Activated T-cell treated with anti-CD3 and anti-CD28 coated beads, Interleukin-2, amount 50 U/mL, for 72 hours (primary cell): ENCODE measurements around the gene SRPK3. TPM values are rescaled to one million over a fixed set of nuclear protein-coding genes. Genes with fewer than 3 reads are reported as not detected.
A peak's percentile ranks its signal among the peaks of the same experiment; 100 is the strongest.
"Not testable (repeated sequence)": the region's sequence is repeated elsewhere in the genome, so short reads cannot be mapped to it uniquely, and the experiment has no call there.

Experiments
- ATAC-seq, 2 donors: fragments of 150-1000 bp; cut with Tn5 transposase; replicated peaks in 1 of 2; 2 replicates each; pipeline ENCODE4 v1.10.0; 2021; ENCODE audit warnings: moderate library complexity in 2 of 2, mild to moderate bottlenecking in 1 of 2
- DNase-seq, 2 donors: peaks; one replicate each; pipeline ENCODE4 v3.0.0; 2021 to 2022; ENCODE audit warnings: mixed read lengths in 1 of 2
- H3K27ac Mint-ChIP-seq: one replicate; pipeline ENCODE4 v1.8.0; 2022; ENCODE audit warnings: mild to moderate bottlenecking, moderate library complexity, mixed read lengths
- H3K27me3 Mint-ChIP-seq: one replicate; pipeline ENCODE4 v1.8.0; 2022; ENCODE audit warnings: low read depth, mixed read lengths
- H3K36me3 Mint-ChIP-seq, 2 donors: one replicate each; pipeline ENCODE4 v1.8.0; 2022; ENCODE audit warnings: mixed read lengths in 2 of 2, mild to moderate bottlenecking in 1 of 2; ENCODE audit not compliant: insufficient read depth in 2 of 2
- H3K4me1 Mint-ChIP-seq: one replicate; pipeline ENCODE4 v1.8.0; 2022; ENCODE audit warnings: low read depth, mixed read lengths
- H3K4me3 Mint-ChIP-seq, 2 donors: one replicate each; pipeline ENCODE4 v1.8.0; 2022; ENCODE audit warnings: mild to moderate bottlenecking in 2 of 2, mixed read lengths in 2 of 2, moderate library complexity in 2 of 2
- H3K9me3 Mint-ChIP-seq, 2 donors: one replicate each; pipeline ENCODE4 v1.8.0; 2022; ENCODE audit warnings: mixed read lengths in 2 of 2
- total RNA-seq, 2 donors: library from RNA; stranded (reverse); gene quantifications; one replicate each; pipeline ENCODE4 v1.2.3, GENCODE V29; 2022

The SRPK3 gene
- total RNA-seq, 2 donors from 2014 or later: not detected

- DNase-seq (no peak), ATAC-seq (no peak)
- no peaks in the 10 kb centered on the region for H3K36me3 Mint-ChIP-seq
- H3K9me3 Mint-ChIP-seq: no peaks in the 10 kb centered on the region
- H3K4me3 Mint-ChIP-seq: no peak overlapping the region
- no peaks in the 10 kb centered on the region for H3K4me1 Mint-ChIP-seq
- no peaks in the 10 kb centered on the region for H3K27me3 Mint-ChIP-seq
- no peak overlapping the region for H3K27ac Mint-ChIP-seq
Observed at GRCh38 chrX:153804100-153804595, 23.3 kb downstream of the SRPK3 start.

DNA sequence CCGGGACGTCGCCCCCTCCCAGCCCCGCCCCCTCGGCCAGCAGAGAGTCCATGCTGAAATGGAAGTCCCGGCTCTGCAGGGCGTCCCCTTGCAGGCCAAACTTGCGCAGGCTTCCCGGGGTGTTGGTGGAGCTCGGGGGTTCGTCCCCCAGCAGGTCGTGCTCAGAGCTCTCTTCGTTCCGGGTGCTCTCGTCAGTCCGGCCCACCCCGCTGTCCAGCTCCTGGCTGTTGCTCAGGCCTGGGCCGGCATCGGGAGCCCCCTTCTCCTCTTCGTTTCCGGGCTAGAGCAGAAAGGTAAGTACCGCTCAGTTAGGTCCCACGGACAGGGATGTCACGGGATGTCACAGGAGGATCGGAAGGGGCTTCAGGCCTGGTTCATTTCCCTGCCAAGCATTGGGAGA lies 23.8 kb downstream of the SRPK3 start:
- Mint-ChIP-seq H3K9me3 (no peaks in the 10 kb centered on the region), H3K27ac (no peak overlapping the region), H3K4me1 (no peaks in the 10 kb centered on the region), H3K36me3 (no peaks in the 10 kb centered on the region), H3K4me3 (no peak overlapping the region), H3K27me3 (no peaks in the 10 kb centered on the region)
- DNase-seq (no peak), ATAC-seq (no peak)

GRCh38 chrX:153805436-153805835 lies 24.6 kb downstream of the SRPK3 start:
- ATAC-seq (no peak), DNase-seq (no peak)
- no peaks in the 10 kb centered on the region for H3K9me3 Mint-ChIP-seq
- H3K36me3 Mint-ChIP-seq: no peaks in the 10 kb centered on the region
- H3K4me1 Mint-ChIP-seq: no peaks in the 10 kb centered on the region
- H3K27ac Mint-ChIP-seq: no peak overlapping the region
- H3K27me3 Mint-ChIP-seq: no peaks in the 10 kb centered on the region
- H3K4me3 Mint-ChIP-seq: no peak overlapping the region

DNA sequence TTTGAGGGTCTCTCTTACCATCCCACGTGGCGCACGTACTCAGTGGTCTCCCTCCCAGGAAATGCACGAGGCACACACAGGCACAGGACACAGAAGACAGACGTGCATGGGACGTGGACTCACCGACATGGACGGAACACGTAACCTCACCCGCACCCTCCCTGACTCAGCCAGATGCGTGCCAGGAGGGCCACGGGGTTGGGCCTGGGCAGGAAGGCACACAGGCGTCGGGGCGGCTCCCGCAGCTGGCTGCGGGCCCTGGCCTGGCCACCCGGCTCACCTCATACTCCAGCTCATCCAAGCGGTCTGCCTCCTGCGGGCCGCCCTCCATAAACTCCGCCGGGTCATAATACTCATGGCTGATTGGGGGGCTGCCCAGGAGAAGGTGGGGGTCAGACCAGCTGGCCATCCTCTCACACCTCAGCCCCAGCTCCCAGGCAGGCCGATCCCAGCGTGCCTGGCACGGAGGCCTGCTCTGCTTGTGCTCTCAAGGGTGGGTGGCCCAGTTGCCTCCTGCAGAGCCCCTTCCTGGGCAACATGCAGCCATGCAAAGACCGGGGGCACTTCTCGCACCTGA lies 26.2 kb downstream of the SRPK3 start:
- DNase-seq (no peak), ATAC-seq (no peak)
- H3K4me1 Mint-ChIP-seq: no peaks in the 10 kb centered on the region
- no peaks in the 10 kb centered on the region for H3K27me3 Mint-ChIP-seq
- H3K9me3 Mint-ChIP-seq: no peaks in the 10 kb centered on the region
- H3K36me3 Mint-ChIP-seq: no peaks in the 10 kb centered on the region
- no peak overlapping the region for H3K4me3 Mint-ChIP-seq
- no peak overlapping the region for H3K27ac Mint-ChIP-seq

GRCh38 chrX:153807976-153808375 lies 27.1 kb downstream of the SRPK3 start:
- no peak for DNase-seq
- H3K4me3 Mint-ChIP-seq: no peak overlapping the region
- H3K9me3 Mint-ChIP-seq: no peaks in the 10 kb centered on the region
- no peaks in the 10 kb centered on the region for H3K4me1 Mint-ChIP-seq
- H3K27me3 Mint-ChIP-seq: peaks cover 4% of the 10 kb centered on the region
- H3K27ac Mint-ChIP-seq: no peak overlapping the region
- ATAC-seq: no peak
- no peaks in the 10 kb centered on the region for H3K36me3 Mint-ChIP-seq

DNA sequence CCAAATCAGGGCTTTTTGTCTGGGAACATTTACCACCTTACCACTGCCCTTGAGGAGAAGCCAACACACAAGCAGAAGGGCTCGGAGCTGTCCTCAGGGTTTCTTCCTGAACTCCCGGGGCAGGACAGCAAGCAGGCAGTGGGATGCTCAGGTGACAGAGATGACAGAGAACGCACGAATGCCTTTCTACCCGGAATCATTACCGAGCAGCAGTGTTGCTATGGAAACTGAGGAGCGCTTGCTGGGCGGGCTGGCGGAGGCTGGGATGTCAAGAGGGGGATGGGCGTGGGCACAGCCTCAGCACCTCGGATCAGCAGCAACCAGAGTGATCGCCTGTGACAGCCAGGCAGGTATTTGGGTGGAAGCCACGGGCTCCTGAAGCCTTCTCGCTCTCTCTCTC lies 31.4 kb downstream of the SRPK3 start:
- DNase-seq (no peak), ATAC-seq (no peak)
- Mint-ChIP-seq H3K27ac (no peak overlapping the region), H3K4me3 (no peak overlapping the region), H3K4me1 (peaks cover 8% of the 10 kb centered on the region), H3K27me3 (peaks cover 27% of the 10 kb centered on the region), H3K9me3 (no peaks in the 10 kb centered on the region), H3K36me3 (no peaks in the 10 kb centered on the region)

- no peaks in the 10 kb centered on the region for H3K9me3 Mint-ChIP-seq
- no peak for DNase-seq
- peaks cover 11% of the 10 kb centered on the region for H3K4me1 Mint-ChIP-seq
- H3K27ac Mint-ChIP-seq: no peak overlapping the region
- H3K36me3 Mint-ChIP-seq: no peaks in the 10 kb centered on the region
- no peak overlapping the region for H3K4me3 Mint-ChIP-seq
- peaks cover 31% of the 10 kb centered on the region for H3K27me3 Mint-ChIP-seq
- ATAC-seq: no peak
Observed at GRCh38 chrX:153813161-153813560, 32.3 kb downstream of the SRPK3 start.

GRCh38 chrX:153814591-153815315 lies 33.9 kb downstream of the SRPK3 start:
- H3K27ac Mint-ChIP-seq: no peak overlapping the region
- ATAC-seq: no peak
- no peaks in the 10 kb centered on the region for H3K9me3 Mint-ChIP-seq
- DNase-seq: no peak
- H3K4me1 Mint-ChIP-seq: peaks cover 16% of the 10 kb centered on the region
- no peaks in the 10 kb centered on the region for H3K36me3 Mint-ChIP-seq
- no peak overlapping the region for H3K4me3 Mint-ChIP-seq
- peaks cover 31% of the 10 kb centered on the region for H3K27me3 Mint-ChIP-seq

DNA sequence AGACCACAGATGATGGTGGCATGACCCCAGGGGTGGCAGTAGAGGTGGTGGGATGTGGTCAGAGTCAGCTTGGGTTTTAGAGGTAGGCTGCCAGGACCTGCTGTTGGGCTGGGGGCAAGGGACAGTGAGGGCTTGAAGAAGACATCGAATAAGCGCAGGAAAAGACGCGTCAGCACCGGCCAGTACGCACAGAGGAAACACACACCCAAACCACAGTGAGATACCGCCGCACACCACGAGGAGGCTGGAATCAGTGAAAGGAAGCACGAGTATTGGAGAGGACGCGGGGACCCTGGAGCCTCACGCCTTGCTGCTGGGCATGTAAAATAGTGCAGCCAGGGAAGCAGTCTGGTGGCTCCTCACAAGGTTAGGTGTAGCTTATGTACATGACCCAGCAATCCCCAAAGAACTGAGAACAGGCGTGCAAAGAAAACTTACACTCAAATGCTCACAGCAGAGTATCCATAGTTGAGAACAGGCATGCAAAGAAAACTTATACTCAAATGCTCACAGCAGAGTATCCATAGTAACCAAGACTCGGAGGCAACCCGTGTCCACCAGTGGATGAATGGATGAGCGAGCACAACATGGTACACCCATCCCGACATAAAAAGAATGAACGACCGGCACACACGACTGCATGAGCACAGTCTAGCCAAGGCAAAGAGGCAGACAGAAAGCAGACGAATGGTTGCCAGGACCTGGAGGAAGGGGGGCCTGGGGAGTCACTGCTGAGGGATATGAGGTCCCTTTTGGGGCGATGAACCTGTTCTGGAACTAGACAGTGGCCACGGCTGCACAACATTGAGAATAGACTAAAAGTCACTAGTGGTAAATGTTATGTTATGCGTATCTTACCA lies 36.2 kb downstream of the SRPK3 start:
- Mint-ChIP-seq H3K36me3 (no peaks in the 10 kb centered on the region), H3K9me3 (no peaks in the 10 kb centered on the region), H3K27ac (no peak overlapping the region), H3K4me3 (peak overlapping the region; percentile 33 to 45), H3K27me3 (peaks cover 31% of the 10 kb centered on the region), H3K4me1 (peaks cover 21% of the 10 kb centered on the region)
- DNase-seq: peak; percentile 25 to 32
- ATAC-seq: peak; percentile 50 to 64

- not testable (repeated sequence) for DNase-seq, H3K27ac Mint-ChIP-seq, H3K9me3 Mint-ChIP-seq, ATAC-seq, H3K36me3 Mint-ChIP-seq
- H3K4me3 Mint-ChIP-seq: peak overlapping the region; percentile 49 to 73
- H3K27me3 Mint-ChIP-seq: peaks cover 34% of the 10 kb centered on the region
- H3K4me1 Mint-ChIP-seq: peaks cover 29% of the 10 kb centered on the region
Observed at GRCh38 chrX:153818064-153818463, 37.2 kb downstream of the SRPK3 start.

GRCh38 chrX:153818571-153819383 lies 37.9 kb downstream of the SRPK3 start:
- Mint-ChIP-seq H3K27me3 (peaks cover 29% of the 10 kb centered on the region), H3K4me3 (peak overlapping the region; percentile 68 to 73), H3K36me3 (no peaks in the 10 kb centered on the region), H3K9me3 (no peaks in the 10 kb centered on the region), H3K27ac (no peak overlapping the region), H3K4me1 (peaks cover 29% of the 10 kb centered on the region)
- DNase-seq: peak; percentile 63 to 69
- ATAC-seq: peak; percentile 89

- peaks cover 28% of the 10 kb centered on the region for H3K27me3 Mint-ChIP-seq
- no peaks in the 10 kb centered on the region for H3K36me3 Mint-ChIP-seq
- H3K9me3 Mint-ChIP-seq: no peaks in the 10 kb centered on the region
- peak; percentile 12 to 14 for ATAC-seq
- H3K4me3 Mint-ChIP-seq: peak overlapping the region; percentile 61 to 68
- no peak overlapping the region for H3K27ac Mint-ChIP-seq
- H3K4me1 Mint-ChIP-seq: peaks cover 29% of the 10 kb centered on the region
- no peak for DNase-seq
Observed at GRCh38 chrX:153819384-153820040, 38.7 kb downstream of the SRPK3 start.
